H1 (cell line): ENCODE results near the gene ALG14. TPM values are rescaled to one million over a fixed set of nuclear protein-coding genes. Genes with fewer than 3 reads are reported as not detected.

ENCODE experiments used
- CTCF ChIA-PET: fragments of 300-600 bp; sonication (Branson Sonifier 250); formaldehyde crosslinking; loops from one replicate; lab custom pipeline; 2021; ENCODE audit not compliant: partially characterized antibody; lab: Charles Lee
- POLR2A ChIA-PET: fragments of 300-600 bp; sonication (Branson Sonifier 250); formaldehyde crosslinking; loops from one replicate; lab custom pipeline; 2021; ENCODE audit warnings: inconsistent platforms; ENCODE audit not compliant: partially characterized antibody; lab: Charles Lee
- DNase-seq, 2 experiments: peaks; one replicate each; pipeline versions ENCODE4 v3.0.0 to v3.0.0-alpha.2; 2010 to 2022; ENCODE audit warnings: low spot score in 2 of 2, low read depth in 1 of 2, mixed read lengths in 1 of 2
- FAIRE-seq: peaks from 2 replicates; lab custom pipeline; 2011; peaks lifted over from hg19 to GRCh38; lab: Jason Lieb, UNC
- H2AFZ ChIP-seq: 2 replicates; pipeline ENCODE4 v1.8.1; 2012; ENCODE audit warnings: low read length, inconsistent platforms
- H2AK5ac ChIP-seq: 2 replicates; pipeline ENCODE4 v1.6.1; 2013; ENCODE audit warnings: low read depth, low read length
- H2BK120ac ChIP-seq: replicated peaks from 2 replicates; pipeline ENCODE3; 2013; ENCODE audit warnings: low read depth, low read length, inconsistent platforms
- H2BK12ac ChIP-seq: 2 replicates; pipeline ENCODE4 v1.6.1; 2013; ENCODE audit warnings: low read depth, low read length
- H2BK15ac ChIP-seq: 2 replicates; pipeline ENCODE4 v1.6.1; 2013; ENCODE audit warnings: low read length
- H2BK20ac ChIP-seq: 2 replicates; pipeline ENCODE4 v1.6.1; 2013; ENCODE audit warnings: low read length
- H2BK5ac ChIP-seq: 2 replicates; pipeline ENCODE4 v1.6.1; 2013; ENCODE audit warnings: low read depth, low read length
- H3K14ac ChIP-seq: 2 replicates; pipeline ENCODE4 v1.6.1; 2013; ENCODE audit warnings: inconsistent platforms; ENCODE audit not compliant: insufficient read length
- H3K18ac ChIP-seq: 2 replicates; pipeline ENCODE4 v1.6.1; 2013; ENCODE audit warnings: low read length; ENCODE audit errors: extremely low read depth
- H3K23ac ChIP-seq: 2 replicates; pipeline ENCODE4 v1.6.1; 2013; ENCODE audit warnings: inconsistent platforms; ENCODE audit not compliant: insufficient read length
- H3K23me2 ChIP-seq: 2 replicates; pipeline ENCODE4 v1.6.1; 2013; ENCODE audit warnings: low read depth, low read length
- H3K27ac ChIP-seq: 2 replicates; pipeline ENCODE4 v1.6.1; 2011; ENCODE audit warnings: low read depth, low read length, inconsistent platforms
- H3K27me3 ChIP-seq, 4 experiments: replicated peaks in 1 of 4; 1 replicate in 1 of 4; 2 replicates in 3 of 4; pipeline versions ENCODE4 v1.6.1 to v1.8.1; 2011 to 2013; ENCODE audit warnings: low read length in 3 of 4, mild to moderate bottlenecking in 3 of 4, inconsistent platforms in 2 of 4, mixed read lengths in 2 of 4, moderate library complexity in 1 of 4; ENCODE audit not compliant: control insufficient read depth in 3 of 4, insufficient read depth in 3 of 4; ENCODE audit errors: extremely low read depth in 1 of 4
- H3K36me3 ChIP-seq, 4 experiments: 2 replicates each; pipeline versions ENCODE4 v1.6.1 to v1.8.1; 2011 to 2013; ENCODE audit warnings: mild to moderate bottlenecking in 4 of 4, low read length in 3 of 4, moderate library complexity in 2 of 4, control low read depth in 1 of 4, inconsistent platforms in 1 of 4; ENCODE audit not compliant: insufficient read depth in 4 of 4, control insufficient read depth in 2 of 4
- H3K4ac ChIP-seq: replicated peaks from 2 replicates; pipeline ENCODE3; 2013; ENCODE audit warnings: low read length, low read depth, mixed read lengths, inconsistent platforms; ENCODE audit not compliant: insufficient read length
- H3K4me1 ChIP-seq, 4 experiments: replicated peaks in 1 of 4; 1 replicate in 1 of 4; 2 replicates in 3 of 4; pipeline versions ENCODE4 v1.6.1 to v1.8.1; 2011 to 2013; ENCODE audit warnings: low read length in 3 of 4, inconsistent platforms in 2 of 4, mixed read lengths in 1 of 4; ENCODE audit not compliant: insufficient read depth in 4 of 4, control insufficient read depth in 3 of 4
- H3K4me2 ChIP-seq, 2 experiments: 2 replicates each; pipeline versions ENCODE4 v1.6.1 to v1.8.1; 2011 to 2013; ENCODE audit warnings: low read depth in 2 of 2, low read length in 2 of 2, control low read depth in 1 of 2, inconsistent platforms in 1 of 2, mild to moderate bottlenecking in 1 of 2; ENCODE audit not compliant: insufficient read depth in 1 of 2
- H3K4me3 ChIP-seq, 4 experiments: fragments of 200-600, 300-600 bp in 1 of 4; sonication (generic), shearing (Covaris generic), sonication (Bioruptor Twin) in 1 of 4; 2 replicates each; pipeline versions ENCODE4 v1.5.1 to v1.8.1; 2011 to 2016; ENCODE audit warnings: low read length in 4 of 4, low read depth in 3 of 4, control low read depth in 2 of 4, inconsistent platforms in 2 of 4, mild to moderate bottlenecking in 2 of 4, mixed read lengths in 1 of 4, moderate library complexity in 1 of 4; ENCODE audit not compliant: insufficient read depth in 2 of 4; ENCODE audit errors: extremely low read depth in 1 of 4
- H3K56ac ChIP-seq: replicated peaks from 2 replicates; pipeline ENCODE3; 2013; ENCODE audit warnings: low read depth, mild to moderate bottlenecking, mixed read lengths, low read length, inconsistent platforms; ENCODE audit not compliant: insufficient read length
- H3K79me1 ChIP-seq: 2 replicates; pipeline ENCODE4 v1.6.1; 2013; ENCODE audit warnings: low read depth, low read length, control low read depth
- H3K79me2 ChIP-seq, 2 experiments: 2 replicates each; pipeline versions ENCODE4 v1.6.1 to v1.8.1; 2012 to 2013; ENCODE audit warnings: low read length in 2 of 2, mild to moderate bottlenecking in 2 of 2, inconsistent platforms in 1 of 2; ENCODE audit not compliant: insufficient read depth in 2 of 2, control insufficient read depth in 1 of 2
- H3K9ac ChIP-seq, 4 experiments: replicated peaks in 1 of 4; 1 replicate in 1 of 4; 2 replicates in 3 of 4; pipeline versions ENCODE4 v1.6.1 to v1.8.1; 2011 to 2013; ENCODE audit warnings: low read depth in 3 of 4, low read length in 3 of 4, control low read depth in 2 of 4, mild to moderate bottlenecking in 2 of 4, moderate library complexity in 2 of 4, inconsistent platforms in 1 of 4; ENCODE audit errors: extremely low read depth in 1 of 4
- H3K9me3 ChIP-seq, 2 experiments: 2 replicates each; pipeline versions ENCODE4 v1.6.1 to v1.8.1; 2012 to 2013; ENCODE audit warnings: mild to moderate bottlenecking in 2 of 2, moderate library complexity in 2 of 2, control low read depth in 1 of 2, inconsistent platforms in 1 of 2, low read depth in 1 of 2, low read length in 1 of 2, mixed read lengths in 1 of 2; ENCODE audit not compliant: insufficient read depth in 2 of 2
- H4K20me1 ChIP-seq, 2 experiments: replicated peaks in 1 of 2; 2 replicates each; pipeline versions ENCODE3 to v1.8.1; 2011 to 2013; ENCODE audit warnings: inconsistent platforms in 2 of 2, low read length in 2 of 2, mild to moderate bottlenecking in 1 of 2; ENCODE audit not compliant: insufficient read depth in 2 of 2, control insufficient read depth in 1 of 2
- H4K5ac ChIP-seq: 2 replicates; pipeline ENCODE4 v1.6.1; 2013; ENCODE audit warnings: low read length, low read depth, mixed read lengths, inconsistent platforms; ENCODE audit not compliant: insufficient read length
- H4K8ac ChIP-seq: 2 replicates; pipeline ENCODE4 v1.8.0; 2013; ENCODE audit warnings: mild to moderate bottlenecking, moderate library complexity, low read length, inconsistent platforms; ENCODE audit not compliant: insufficient read depth; ENCODE audit errors: extremely low read depth
- H4K91ac ChIP-seq: replicated peaks from 2 replicates; pipeline ENCODE3; 2013; ENCODE audit warnings: low read length, mixed read lengths, inconsistent platforms; ENCODE audit not compliant: insufficient read length
- ATF3 ChIP-seq: IDR thresholded peaks from 2 replicates; pipeline ENCODE4 v1.6.1; 2011; ENCODE audit warnings: low read depth, mild to moderate bottlenecking, low read length; ENCODE audit not compliant: insufficient read depth
- BCL11A ChIP-seq, 2 experiments: IDR thresholded peaks; one replicate each; pipeline ENCODE4 v1.6.1; 2011; ENCODE audit warnings: low read depth in 2 of 2, low read length in 2 of 2, mild to moderate bottlenecking in 2 of 2
- CBX5 ChIP-seq: fragments of 300-800, 300-1000 bp; sonication (generic); IDR thresholded peaks from 2 replicates; pipeline ENCODE4 v1.7.1; 2016; ENCODE audit warnings: antibody characterized with exemption, low read length, low read depth
- CHD1 ChIP-seq: IDR thresholded peaks from 2 replicates; pipeline ENCODE4 v1.6.1; 2012; ENCODE audit warnings: low read depth, low read length, improper control_type of control experiment
- POLR2A ChIP-seq, 2 experiments: IDR thresholded peaks; 1 replicate in 1 of 2; 2 replicates in 1 of 2; pipeline ENCODE4 v1.6.1; 2011; ENCODE audit warnings: low read depth in 2 of 2, low read length in 2 of 2, mild to moderate bottlenecking in 2 of 2; ENCODE audit errors: control extremely low read depth in 1 of 2
- POU5F1 ChIP-seq: IDR thresholded peaks from 2 replicates; pipeline ENCODE4 v1.6.1; 2011; ENCODE audit warnings: low read depth, mild to moderate bottlenecking, low read length, moderate library complexity
- RAD21 ChIP-seq, 2 experiments: IDR thresholded peaks in 1 of 2; conservative IDR thresholded peaks in 1 of 2; 2 replicates each; pipeline ENCODE4 v1.6.1; 2011; ENCODE audit warnings: low read depth in 2 of 2, low read length in 2 of 2, improper control_type of control experiment in 1 of 2, inconsistent platforms in 1 of 2, mild to moderate bottlenecking in 1 of 2, moderate library complexity in 1 of 2
- SIX5 ChIP-seq: IDR thresholded peaks from 2 replicates; pipeline ENCODE4 v1.6.1; 2011; ENCODE audit warnings: mild to moderate bottlenecking, low read depth, low read length
- SUZ12 ChIP-seq: fragments of 200-600 bp; sonication (generic); IDR thresholded peaks from 2 replicates; pipeline ENCODE4 v1.6.1; 2012; ENCODE audit warnings: mild to moderate bottlenecking, inconsistent platforms, low read length, moderate library complexity, mixed read lengths
- TAF7 ChIP-seq: optimal IDR thresholded peaks from 2 replicates; pipeline ENCODE3; 2011; ENCODE audit warnings: low read depth, mild to moderate bottlenecking, inconsistent platforms, low read length, moderate library complexity, borderline replicate concordance
- WGBS, 2 experiments: shearing (Covaris generic) in 1 of 2; methylation state at CpG; one replicate each; pipeline versions ENCODE4 v1.1.6 to v1.1.7; 2013 to 2015; ENCODE audit warnings: low lambda C conversion rate in 2 of 2, mixed read lengths in 2 of 2, inconsistent platforms in 1 of 2, low coverage in 1 of 2, missing lambda C conversion rate in 1 of 2; ENCODE audit not compliant: insufficient replicate concordance in 2 of 2, insufficient coverage in 1 of 2, insufficient read length in 1 of 2; ENCODE audit errors: extremely low coverage in 1 of 2, missing lambda C conversion rate in 1 of 2; 5-methylcytosine and 5-hydroxymethylcytosine counted together
- polyA plus RNA-seq, 7 experiments: library from polyadenylated mRNA; depleted of rRNA in 3 of 7; stranded (reverse) in 5 of 7; unstranded in 2 of 7; fragments of >200 nt in 5 of 7; fragments of 200-250 nt in 2 of 7; gene quantifications; 1 replicate in 5 of 7; 2 replicates in 1 of 7; 4 replicates in 1 of 7; pipeline versions ENCODE4 v1.2.1 to v1.2.3, GENCODE V29; 2011 to 2013; ENCODE audit warnings: missing spikeins in 2 of 7, mixed read lengths in 2 of 7
- total RNA-seq: library from RNA; stranded (reverse); fragmentation: NEBNext Ultra II Directional; extraction: Animal tissue kit (Norgen Biotek cat#: 25700); gene quantifications from 2 replicates; pipeline ENCODE4 v1.2.1, GENCODE V29; 2021
- TF ChIP-seq, protein P1 (sequence below), 3 experiments: IDR thresholded peaks; 1 replicate in 2 of 3; 2 replicates in 1 of 3; pipeline versions ENCODE4 v1.5.1 to v1.6.1; 2011; ENCODE audit warnings: low read length in 3 of 3, mild to moderate bottlenecking in 3 of 3, inconsistent platforms in 2 of 3, low read depth in 1 of 3, moderate library complexity in 1 of 3; ENCODE audit not compliant: insufficient read depth in 1 of 3; ENCODE audit errors: control extremely low read depth in 1 of 3

ALG14 gene
- total and polyA plus RNA-seq, 2 of the 8 experiments (the other 6 are each of a cell fraction or from before 2014, with no cell fraction given), result 0.95 to 1.3 TPM

GRCh38 chr1:94989398-94989797, 83.4 kb downstream of the ALG14 start:
- H3K36me3 ChIP-seq, result no peaks in the 10 kb centered on the region
- FAIRE-seq, result no peak
- POLR2A ChIA-PET, result no interaction called here
- no peak for TF ChIP-seq BCL11A (IDR thresholded peaks at IDR 0.05; ENCODE audit: low read depth in 2 of 2, low read length in 2 of 2)
- TF ChIP-seq POLR2A (IDR thresholded peaks at IDR 0.05; ENCODE audit: control extremely low read depth in 1 of 2, low read depth in 2 of 2, low read length in 2 of 2), result no peak
- TF ChIP-seq CBX5, result no peak
- no peak for TF ChIP-seq CHD1
- TF ChIP-seq, protein P1, sequence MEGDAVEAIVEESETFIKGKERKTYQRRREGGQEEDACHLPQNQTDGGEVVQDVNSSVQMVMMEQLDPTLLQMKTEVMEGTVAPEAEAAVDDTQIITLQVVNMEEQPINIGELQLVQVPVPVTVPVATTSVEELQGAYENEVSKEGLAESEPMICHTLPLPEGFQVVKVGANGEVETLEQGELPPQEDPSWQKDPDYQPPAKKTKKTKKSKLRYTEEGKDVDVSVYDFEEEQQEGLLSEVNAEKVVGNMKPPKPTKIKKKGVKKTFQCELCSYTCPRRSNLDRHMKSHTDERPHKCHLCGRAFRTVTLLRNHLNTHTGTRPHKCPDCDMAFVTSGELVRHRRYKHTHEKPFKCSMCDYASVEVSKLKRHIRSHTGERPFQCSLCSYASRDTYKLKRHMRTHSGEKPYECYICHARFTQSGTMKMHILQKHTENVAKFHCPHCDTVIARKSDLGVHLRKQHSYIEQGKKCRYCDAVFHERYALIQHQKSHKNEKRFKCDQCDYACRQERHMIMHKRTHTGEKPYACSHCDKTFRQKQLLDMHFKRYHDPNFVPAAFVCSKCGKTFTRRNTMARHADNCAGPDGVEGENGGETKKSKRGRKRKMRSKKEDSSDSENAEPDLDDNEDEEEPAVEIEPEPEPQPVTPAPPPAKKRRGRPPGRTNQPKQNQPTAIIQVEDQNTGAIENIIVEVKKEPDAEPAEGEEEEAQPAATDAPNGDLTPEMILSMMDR (IDR thresholded peaks at IDR 0.05; ENCODE audit: control extremely low read depth in 1 of 3, insufficient read depth in 1 of 3, low read depth in 1 of 3, low read length in 3 of 3), result no peak
- TF ChIP-seq SUZ12, result no peak
- TF ChIP-seq RAD21 (IDR thresholded peaks at IDR 0.05 in 1 of 2, conservative IDR thresholded peaks at IDR 0.05 in 1 of 2; ENCODE audit: low read depth in 2 of 2, low read length in 2 of 2), result no peak
- TF ChIP-seq POU5F1, result no peak
- TF ChIP-seq ATF3, result no peak
- TF ChIP-seq SIX5, result no peak
- no peak for TF ChIP-seq TAF7

More at GRCh38 chr1:94989398-94989797, 83.4 kb downstream of the ALG14 start:
- no peaks in the 10 kb centered on the region; a peak in 1 of 7 replicates for H3K27me3 ChIP-seq
- H4K20me1 ChIP-seq, result peaks cover 0 to 3% of the 10 kb centered on the region in 2 experiments
- no peak overlapping the region for H3K4me3 ChIP-seq
- H3K9me3 ChIP-seq, result no peaks in the 10 kb centered on the region
- no peak overlapping the region for H2BK5ac ChIP-seq
- DNase-seq, result no peak
- no peak overlapping the region for H3K4ac ChIP-seq
- CTCF ChIA-PET, result interaction anchor here (0.9 to 1.5 kb wide), 4 partner anchors 9 to 135 kb away, joined by 3 to 4 read pairs (median 4); no protein-coding TSS in a partner anchor
- H3K9ac ChIP-seq, result no peak overlapping the region
- H3K79me2 ChIP-seq, result no peaks in the 10 kb centered on the region
- H4K8ac ChIP-seq, result no peak overlapping the region
- no peak overlapping the region for H3K27ac ChIP-seq
- H2BK12ac ChIP-seq, result no peak overlapping the region
- no peak overlapping the region for H2BK15ac ChIP-seq
- H3K56ac ChIP-seq, result no peak overlapping the region
- H3K14ac ChIP-seq, result no peak overlapping the region
- H4K5ac ChIP-seq, result no peak overlapping the region
- no peaks in the 10 kb centered on the region; the same call in 1 of the 2 replicates for H3K79me1 ChIP-seq
- no peak overlapping the region for H2BK120ac ChIP-seq
- no peak overlapping the region for H3K4me2 ChIP-seq
- H3K4me1 ChIP-seq, result no peaks in the 10 kb centered on the region
- no peak overlapping the region for H4K91ac ChIP-seq
- H3K23me2 ChIP-seq, result no peaks in the 10 kb centered on the region
- H2BK20ac ChIP-seq, result no peak overlapping the region
- WGBS, 2 experiments, result 95% methylated on average over 1 of the region's 1 CpG; no CpG with 5 or more reads in 1 of the 2 experiments
- no peak overlapping the region for H3K18ac ChIP-seq
- H2AFZ ChIP-seq, result no peak overlapping the region
- H2AK5ac ChIP-seq, result no peak overlapping the region
- H3K23ac ChIP-seq, result no peak overlapping the region
